HCT116 (cell line): ENCODE measurements around the gene BOC. TPM values are rescaled to one million over a fixed set of nuclear protein-coding genes. Genes with fewer than 3 reads are reported as not detected.

Source experiments
- ATAC-seq: fragments of 200-7000 bp; cut with Tn5 transposase; 2 replicates; pipeline ENCODE4 v1.9.1; 2020; ENCODE audit warnings: mild to moderate bottlenecking, moderate library complexity
- BruUV-seq: library from RNA; stranded (reverse); fragments of 400-500 nt; replicated peaks from 2 replicates; lab custom pipeline; 2021; lab: Mats Ljungman, UMichigan
- CTCF ChIA-PET: fragments of 300-600 bp; sonication (Branson Sonifier 250); formaldehyde crosslinking; loops from one replicate; lab custom pipeline; 2021; ENCODE audit warnings: antibody characterized with exemption; lab: Charles Lee
- POLR2A ChIA-PET: fragments of 300-600, 350-600 bp; sonication (Branson Sonifier 250); formaldehyde crosslinking; loops from one replicate; lab custom pipeline; 2021; ENCODE audit warnings: antibody characterized with exemption; lab: Charles Lee
- RAD21 ChIA-PET, 2 experiments: fragments of 300-600 bp; sonication (Branson Sonifier 250); formaldehyde crosslinking; loops; one replicate each; lab custom pipeline; 2023; ENCODE audit warnings: low total read pairs in 2 of 2; ENCODE audit not compliant: uncharacterized antibody in 2 of 2, unreplicated experiment in 2 of 2, low non-redundant PET in 1 of 2; lab: Charles Lee
- DNase-seq: peaks from one replicate; pipeline ENCODE4 v3.0.0-alpha.2; 2010; ENCODE audit warnings: low read depth, low spot score
- H2AFZ ChIP-seq: fragments of 200-600 bp; shearing (Covaris generic), sonication (generic); 2 replicates; pipeline ENCODE4 v1.6.1; 2017; ENCODE audit warnings: low read depth, mixed run types, mixed read lengths, antibody characterized with exemption, low read length; ENCODE audit not compliant: poor library complexity, severe bottlenecking
- H3K27ac ChIP-seq: 2 replicates; pipeline ENCODE4 v1.5.1; 2012; ENCODE audit warnings: low read depth, low read length
- H3K27me3 ChIP-seq: fragments of 200-600 bp; sonication (generic); 2 replicates; pipeline ENCODE4 v1.6.1; 2016; ENCODE audit warnings: mixed run types, low read length, mixed read lengths; ENCODE audit not compliant: insufficient read depth
- H3K36me3 ChIP-seq, 2 experiments: fragments of 200-500 bp in 1 of 2; fragments of 200-600 bp in 1 of 2; sonication (Bioruptor generic) in 1 of 2; sonication (generic) in 1 of 2; 2 replicates each; pipeline versions ENCODE4 v1.5.1 to v1.6.1; 2014 to 2016; ENCODE audit warnings: low read length in 2 of 2, inconsistent platforms in 1 of 2, mixed read lengths in 1 of 2, mixed run types in 1 of 2; ENCODE audit not compliant: insufficient read depth in 2 of 2, control insufficient read depth in 1 of 2
- H3K4me1 ChIP-seq, 2 experiments: fragments of 200-600 bp in 1 of 2; sonication (generic) in 1 of 2; 2 replicates each; pipeline versions ENCODE4 v1.5.1 to v1.6.1; 2012 to 2017; ENCODE audit warnings: low read length in 2 of 2, inconsistent platforms in 1 of 2, mild to moderate bottlenecking in 1 of 2, mixed read lengths in 1 of 2, mixed run types in 1 of 2, moderate library complexity in 1 of 2; ENCODE audit not compliant: insufficient read depth in 2 of 2, control insufficient read depth in 1 of 2
- H3K4me2 ChIP-seq: fragments of 200-600 bp; sonication (generic); 2 replicates; pipeline ENCODE4 v1.6.1; 2017; ENCODE audit warnings: mixed run types, low read length, mixed read lengths
- H3K4me3 ChIP-seq, 2 experiments: fragments of 200-600 bp in 1 of 2; sonication (generic) in 1 of 2; replicated peaks in 1 of 2; 2 replicates each; pipeline ENCODE4 v1.5.1; 2011 to 2016; ENCODE audit warnings: low read length in 2 of 2, control low read depth in 1 of 2, low read depth in 1 of 2, mild to moderate bottlenecking in 1 of 2, mixed read lengths in 1 of 2, mixed run types in 1 of 2
- H3K79me2 ChIP-seq: fragments of 200-600 bp; sonication (generic); 2 replicates; pipeline ENCODE4 v1.6.1; 2017; ENCODE audit warnings: mild to moderate bottlenecking, mixed run types, low read length, moderate library complexity, mixed read lengths; ENCODE audit not compliant: insufficient read depth
- H3K9ac ChIP-seq: fragments of 200-600 bp; sonication (generic); 2 replicates; pipeline ENCODE4 v1.6.1; 2016; ENCODE audit warnings: low read length, mixed read lengths
- H3K9me2 ChIP-seq: fragments of 200-600 bp; sonication (generic), shearing (Covaris generic); 2 replicates; pipeline ENCODE4 v1.6.1; 2017; ENCODE audit warnings: mixed run types, mild to moderate bottlenecking, moderate library complexity; ENCODE audit not compliant: insufficient read depth
- H3K9me3 ChIP-seq, 2 experiments: fragments of 200-500 bp in 1 of 2; fragments of 200-600 bp in 1 of 2; sonication (Bioruptor generic) in 1 of 2; sonication (generic) in 1 of 2; 2 replicates each; pipeline ENCODE4 v1.6.1; 2014 to 2017; ENCODE audit warnings: low read length in 2 of 2, mixed read lengths in 2 of 2, inconsistent platforms in 1 of 2, low read depth in 1 of 2, mild to moderate bottlenecking in 1 of 2, mixed run types in 1 of 2, moderate library complexity in 1 of 2; ENCODE audit not compliant: control insufficient read depth in 1 of 2, insufficient read depth in 1 of 2
- H4K20me1 ChIP-seq: fragments of 200-600 bp; sonication (generic), shearing (Covaris generic); 2 replicates; pipeline ENCODE4 v1.6.1; 2017; ENCODE audit warnings: mixed run types, mild to moderate bottlenecking, moderate library complexity; ENCODE audit not compliant: insufficient read depth
- CBX3 ChIP-seq: IDR thresholded peaks from 2 replicates; pipeline ENCODE4 v1.6.1; 2012; ENCODE audit warnings: low read depth
- CTCF ChIP-seq, 3 experiments: fragments of 200-600 bp in 1 of 3; sonication (generic) in 1 of 3; IDR thresholded peaks in 2 of 3; conservative IDR thresholded peaks in 1 of 3; 2 replicates each; pipeline ENCODE4 v1.5.1; 2012 to 2017; ENCODE audit warnings: low read depth in 2 of 3, low read length in 2 of 3, antibody characterized with exemption in 1 of 3, borderline replicate concordance in 1 of 3, control low read depth in 1 of 3, mild to moderate bottlenecking in 1 of 3, mixed read lengths in 1 of 3, mixed run types in 1 of 3, moderate library complexity in 1 of 3; ENCODE audit not compliant: insufficient read depth in 1 of 3
- EGR1 ChIP-seq: IDR thresholded peaks from 2 replicates; pipeline ENCODE4 v1.6.1; 2012; ENCODE audit warnings: low read depth
- EZH2phosphoT487 ChIP-seq: fragments of 200-600 bp; IDR thresholded peaks from 2 replicates; pipeline ENCODE4 v1.6.1; 2018; ENCODE audit warnings: antibody characterized with exemption, borderline replicate concordance
- FOSL1 ChIP-seq: IDR thresholded peaks from 2 replicates; pipeline ENCODE4 v1.6.1; 2012; ENCODE audit warnings: low read depth
- JUND ChIP-seq: IDR thresholded peaks from 2 replicates; pipeline ENCODE4 v1.6.1; 2012
- MAX ChIP-seq: IDR thresholded peaks from 2 replicates; pipeline ENCODE4 v1.6.1; 2012
- POLR2AphosphoS5 ChIP-seq: IDR thresholded peaks from 2 replicates; pipeline ENCODE4 v1.6.1; 2011; ENCODE audit warnings: mild to moderate bottlenecking, low read depth, low read length, moderate library complexity
- RAD21 ChIP-seq: IDR thresholded peaks from 2 replicates; pipeline ENCODE4 v1.6.1; 2012; ENCODE audit warnings: low read depth, mild to moderate bottlenecking
- REST ChIP-seq: IDR thresholded peaks from 2 replicates; pipeline ENCODE4 v1.6.1; 2012; ENCODE audit warnings: low read depth
- SP1 ChIP-seq: IDR thresholded peaks from 2 replicates; pipeline ENCODE4 v1.6.1; 2012; ENCODE audit warnings: low read depth
- YY1 ChIP-seq: IDR thresholded peaks from 2 replicates; pipeline ENCODE4 v1.6.1; 2011; ENCODE audit warnings: low read length, low read depth, moderate library complexity, mild to moderate bottlenecking; ENCODE audit not compliant: insufficient replicate concordance; ENCODE audit errors: extremely low read depth
- ZFX ChIP-seq: fragments of 450-650 bp; IDR thresholded peaks from 2 replicates; pipeline ENCODE4 v1.6.1; 2017
- intact Hi-C: fragments of 100-400 bp; cut with micrococcal nuclease; formaldehyde crosslinking; loops from 2 replicates; pipeline ENCODE4 v1.10.0; 2022
- total RNA-seq: library from RNA; stranded (reverse); gene quantifications from one replicate; pipeline ENCODE4 v1.2.1, GENCODE V29; 2021; ENCODE audit not compliant: unreplicated experiment

BOC gene
- total RNA-seq, 1 experiment from 2014 or later = 3.3 TPM

- ATAC-seq (no peak), DNase-seq (no peak)
- no peak overlapping the region for H3K4me2 ChIP-seq
- RAD21 ChIA-PET = no interaction called here
- H3K4me1 ChIP-seq = no peaks in the 10 kb centered on the region
- no peak overlapping the region for H2AFZ ChIP-seq
- POLR2A ChIA-PET = no interaction called here
- no peaks in the 10 kb centered on the region for H3K9me2 ChIP-seq
- no peak overlapping the region for H3K27ac ChIP-seq
- TF ChIP-seq EGR1 = no peak
- no peak for TF ChIP-seq POLR2AphosphoS5
- intact Hi-C loops = no loop called here
- no peaks in the 10 kb centered on the region for H3K27me3 ChIP-seq
- BruUV-seq = no TSS peak
- H3K9me3 ChIP-seq = no peaks in the 10 kb centered on the region
- H4K20me1 ChIP-seq = no peaks in the 10 kb centered on the region
- CTCF ChIA-PET = no interaction called here
- H3K9ac ChIP-seq = no peak overlapping the region
- H3K36me3 ChIP-seq = no peaks in the 10 kb centered on the region
- H3K4me3 ChIP-seq = no peak overlapping the region
- H3K79me2 ChIP-seq = no peaks in the 10 kb centered on the region
These were observed 32.0 kb upstream of the BOC start for GRCh38 chr3:113179235-113179824.

GRCh38 chr3:113183748-113184661 lies 27.4 kb upstream of the BOC start:
- Histone ChIP-seq H4K20me1 (no peaks in the 10 kb centered on the region), H2AFZ (no peak overlapping the region), H3K36me3 (no peaks in the 10 kb centered on the region), H3K9me2 (no peaks in the 10 kb centered on the region), H3K4me2 (no peak overlapping the region), H3K4me1 (no peaks in the 10 kb centered on the region), H3K4me3 (no peak overlapping the region), H3K79me2 (no peaks in the 10 kb centered on the region), H3K27ac (no peak overlapping the region), H3K9ac (no peak overlapping the region), H3K9me3 (peaks cover 0 to 3% of the 10 kb centered on the region in 2 experiments; a peak in 1 of 4 replicates), H3K27me3 (no peaks in the 10 kb centered on the region)
- POLR2A ChIA-PET = no interaction called here
- BruUV-seq = no TSS peak
- intact Hi-C loops = no loop called here
- CTCF ChIA-PET = no interaction called here
- RAD21 ChIA-PET = no interaction called here
- DNase-seq (no peak), ATAC-seq (no peak)
- TF ChIP-seq EZH2phosphoT487 = no peak
- TF ChIP-seq ZFX = no peak
- TF ChIP-seq JUND = no peak
- no peak for TF ChIP-seq MAX
- TF ChIP-seq RAD21 = no peak
- TF ChIP-seq YY1 = no peak
- TF ChIP-seq CBX3 = no peak
- no peak for TF ChIP-seq FOSL1
- no peak for TF ChIP-seq SP1
- no peak for TF ChIP-seq CTCF (IDR thresholded peaks at IDR 0.05 in 2 of 3, conservative IDR thresholded peaks at IDR 0.05 in 1 of 3; ENCODE audit: borderline replicate concordance in 1 of 3, insufficient read depth in 1 of 3, low read depth in 2 of 3, low read length in 2 of 3)
- no peak for TF ChIP-seq EGR1
- no peak for TF ChIP-seq REST
